ENCODE data around the gene FRMPD4.

The FRMPD4 gene

GRCh38 chrX:12249997-12250396 lies 111.7 kb downstream of the FRMPD4 start:
- H3K27ac ChIP-seq, result no peak overlapping the region
- TF ChIP-seq ZFX (IDR thresholded peaks at IDR 0.05) (no peak), CTCF (conservative IDR thresholded peaks at IDR 0.05) (no peak)

GRCh38 chrX:12263211-12263610 lies 124.9 kb downstream of the FRMPD4 start:
- no peak overlapping the region for H3K27ac ChIP-seq
- TF ChIP-seq CTCF (conservative IDR thresholded peaks at IDR 0.05), result no peak
- TF ChIP-seq ZFX (IDR thresholded peaks at IDR 0.05), result no peak

GRCh38 chrX:12269484-12269883 lies 131.2 kb downstream of the FRMPD4 start:
- H3K27ac ChIP-seq, result no peak overlapping the region
- TF ChIP-seq ZFX (IDR thresholded peaks at IDR 0.05), result no peak
- TF ChIP-seq CTCF (conservative IDR thresholded peaks at IDR 0.05), result no peak

- H3K27ac ChIP-seq, result no peak overlapping the region
- TF ChIP-seq ZFX (IDR thresholded peaks at IDR 0.05) (no peak), CTCF (conservative IDR thresholded peaks at IDR 0.05) (no peak)
These were observed 139.9 kb downstream of the FRMPD4 start for GRCh38 chrX:12278151-12278550.

GRCh38 chrX:12282991-12283390 lies 144.7 kb downstream of the FRMPD4 start:
- TF ChIP-seq ZFX (IDR thresholded peaks at IDR 0.05) (no peak), CTCF (conservative IDR thresholded peaks at IDR 0.05) (no peak)
- H3K27ac ChIP-seq, result no peak overlapping the region

- no peak overlapping the region for H3K27ac ChIP-seq
- TF ChIP-seq ZFX (IDR thresholded peaks at IDR 0.05) (no peak), CTCF (conservative IDR thresholded peaks at IDR 0.05) (no peak)
These were observed 154.9 kb downstream of the FRMPD4 start for GRCh38 chrX:12292996-12293765.

- H3K27ac ChIP-seq, result no peak overlapping the region
- TF ChIP-seq ZFX (IDR thresholded peaks at IDR 0.05), result no peak
- TF ChIP-seq CTCF (conservative IDR thresholded peaks at IDR 0.05), result no peak
These were observed 159.1 kb downstream of the FRMPD4 start for GRCh38 chrX:12297353-12297752.
